T-helper 2 cell treated with Interferon-gamma antibody and Interleukin-4, amounts not matched to agents 5 μg/mL and 100 μg/mL, for 36 hours (primary cell): ENCODE data around the gene KISS1R.
A peak's percentile ranks its signal among the peaks of the same experiment; 100 is the strongest.
"Not testable (repeated sequence)": the region's sequence is repeated elsewhere in the genome, so short reads cannot be mapped to it uniquely, and the experiment has no call there.

ENCODE experiments used
- DNase-seq: peaks from one replicate; pipeline ENCODE4 v3.0.0; 2021; ENCODE audit warnings: low spot score
- H3K27ac Mint-ChIP-seq: one replicate; pipeline ENCODE4 v1.8.0; 2021; ENCODE audit warnings: mild to moderate bottlenecking, mixed read lengths
- H3K27me3 Mint-ChIP-seq: one replicate; pipeline ENCODE4 v1.8.0; 2021; ENCODE audit warnings: low read depth, mixed read lengths
- H3K36me3 Mint-ChIP-seq: one replicate; pipeline ENCODE4 v1.8.0; 2021; ENCODE audit warnings: low read depth, mixed read lengths
- H3K4me1 Mint-ChIP-seq: one replicate; pipeline ENCODE4 v1.8.0; 2021; ENCODE audit warnings: low read depth, mixed read lengths
- H3K4me3 Mint-ChIP-seq: one replicate; pipeline ENCODE4 v1.8.0; 2022; ENCODE audit warnings: mild to moderate bottlenecking, moderate library complexity, mixed read lengths
- H3K9me3 Mint-ChIP-seq: one replicate; pipeline ENCODE4 v1.8.0; 2021; ENCODE audit warnings: mixed read lengths

Gene KISS1R

DNA sequence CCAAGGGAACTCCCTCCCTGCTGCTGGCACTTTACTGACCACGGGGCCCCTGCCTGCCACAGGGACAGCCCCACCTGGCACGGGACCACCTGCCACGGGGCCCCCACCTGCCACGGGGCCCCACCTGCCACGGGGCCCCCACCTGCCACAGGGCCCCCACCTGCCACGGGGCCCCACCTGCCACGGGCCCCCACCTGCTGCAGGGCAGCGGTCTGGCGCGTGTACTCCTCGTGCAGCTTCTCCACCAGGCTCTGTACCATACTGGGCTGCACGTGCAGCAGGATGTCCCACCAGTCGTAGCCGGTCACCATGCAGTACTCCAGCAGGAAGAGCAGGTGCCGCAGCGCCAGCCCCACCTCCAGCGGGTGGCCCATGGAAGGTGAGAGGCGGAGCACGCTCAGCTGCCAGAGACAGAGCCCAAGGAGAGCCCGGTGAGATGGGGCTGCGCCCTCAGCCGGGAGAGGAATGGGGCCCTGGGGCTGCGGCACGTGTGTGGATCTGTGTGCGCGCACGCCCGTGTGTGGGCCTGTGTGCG, 40.3 kb upstream of the KISS1R start:
- Mint-ChIP-seq H3K9me3 (no peaks in the 10 kb centered on the region), H3K4me3 (no peak overlapping the region), H3K27me3 (no peaks in the 10 kb centered on the region), H3K36me3 (peaks cover 12% of the 10 kb centered on the region), H3K27ac (no peak overlapping the region), H3K4me1 (peaks cover 5% of the 10 kb centered on the region)
- no peak for DNase-seq

GRCh38 chr19:877992-878660, 39.0 kb upstream of the KISS1R start:
- peaks cover 12% of the 10 kb centered on the region for H3K36me3 Mint-ChIP-seq
- not testable (repeated sequence) for H3K27me3 Mint-ChIP-seq, H3K4me1 Mint-ChIP-seq, H3K4me3 Mint-ChIP-seq, H3K27ac Mint-ChIP-seq, H3K9me3 Mint-ChIP-seq, DNase-seq

GRCh38 chr19:878751-879561, 38.2 kb upstream of the KISS1R start:
- not testable (repeated sequence) for H3K9me3 Mint-ChIP-seq, H3K4me1 Mint-ChIP-seq, H3K27me3 Mint-ChIP-seq, H3K4me3 Mint-ChIP-seq, DNase-seq
- H3K27ac Mint-ChIP-seq = peak overlapping the region; percentile 31
- H3K36me3 Mint-ChIP-seq = peaks cover 10% of the 10 kb centered on the region

- no peak overlapping the region for H3K27ac Mint-ChIP-seq
- H3K4me3 Mint-ChIP-seq = no peak overlapping the region
- peaks cover 10% of the 10 kb centered on the region for H3K36me3 Mint-ChIP-seq
- H3K4me1 Mint-ChIP-seq = no peaks in the 10 kb centered on the region
- no peak for DNase-seq
- no peaks in the 10 kb centered on the region for H3K27me3 Mint-ChIP-seq
- H3K9me3 Mint-ChIP-seq = no peaks in the 10 kb centered on the region
These were observed 37.3 kb upstream of the KISS1R start for GRCh38 chr19:879711-880438.

GRCh38 chr19:881385-882071, 35.6 kb upstream of the KISS1R start:
- no peaks in the 10 kb centered on the region for H3K27me3 Mint-ChIP-seq
- H3K27ac Mint-ChIP-seq = no peak overlapping the region
- no peaks in the 10 kb centered on the region for H3K9me3 Mint-ChIP-seq
- H3K4me3 Mint-ChIP-seq = no peak overlapping the region
- H3K36me3 Mint-ChIP-seq = peaks cover 10% of the 10 kb centered on the region
- no peaks in the 10 kb centered on the region for H3K4me1 Mint-ChIP-seq
- DNase-seq = no peak

- H3K27ac Mint-ChIP-seq = no peak overlapping the region
These were observed 34.1 kb upstream of the KISS1R start for GRCh38 chr19:882871-883497.

GRCh38 chr19:883661-884211, 33.4 kb upstream of the KISS1R start:
- H3K4me1 Mint-ChIP-seq = peaks cover under 1% of the 10 kb centered on the region
- no peak overlapping the region for H3K27ac Mint-ChIP-seq
- peaks cover 11% of the 10 kb centered on the region for H3K36me3 Mint-ChIP-seq

More at GRCh38 chr19:882871-883497, 34.1 kb upstream of the KISS1R start:
- H3K9me3 Mint-ChIP-seq = no peaks in the 10 kb centered on the region
- H3K27me3 Mint-ChIP-seq = no peaks in the 10 kb centered on the region
- no peak for DNase-seq
- peaks cover 10% of the 10 kb centered on the region for H3K36me3 Mint-ChIP-seq
- H3K4me1 Mint-ChIP-seq = no peaks in the 10 kb centered on the region
- H3K4me3 Mint-ChIP-seq = no peak overlapping the region

DNA sequence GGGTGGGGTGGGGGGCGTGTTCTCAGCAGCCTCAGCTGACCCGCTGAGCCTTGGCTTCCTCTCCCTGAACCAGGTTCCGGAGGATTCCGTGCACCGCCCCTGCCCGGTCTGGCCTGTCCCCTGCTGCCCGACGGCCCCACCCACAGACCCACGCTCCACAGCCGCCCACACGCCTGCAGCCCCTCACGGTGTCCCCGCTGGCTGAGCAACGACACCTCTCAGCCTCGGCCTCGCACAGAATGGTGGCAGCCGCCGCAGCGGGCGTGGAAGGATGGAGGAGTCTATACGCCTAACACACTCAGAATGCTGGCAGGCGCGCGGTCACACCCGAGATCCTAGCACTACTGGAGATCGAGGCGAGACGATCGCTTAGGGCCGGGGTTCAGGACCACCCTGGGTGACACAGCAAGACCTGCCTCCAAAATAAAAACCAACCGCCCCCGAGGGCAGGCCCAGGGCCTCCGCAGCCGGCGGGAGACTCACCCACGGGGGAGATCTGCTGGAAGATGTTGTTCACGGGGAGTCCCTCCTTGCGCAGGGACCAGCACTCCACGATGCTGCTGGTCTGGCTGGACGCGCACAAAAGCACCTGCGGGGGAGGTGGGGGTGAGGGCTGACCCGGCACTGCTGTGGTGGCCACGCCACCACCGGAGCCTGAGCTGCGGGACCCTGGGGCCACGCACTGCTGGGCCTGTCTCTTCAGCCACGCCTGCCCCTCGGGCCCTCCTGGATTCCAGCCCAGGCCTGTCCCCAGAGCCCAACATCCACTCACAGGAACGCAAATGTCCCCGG, 32.5 kb upstream of the KISS1R start:
- Mint-ChIP-seq H3K36me3 (peaks cover 15% of the 10 kb centered on the region), H3K27ac (no peak overlapping the region), H3K4me3 (no peak overlapping the region), H3K9me3 (no peaks in the 10 kb centered on the region), H3K27me3 (no peaks in the 10 kb centered on the region), H3K4me1 (peaks cover 7% of the 10 kb centered on the region)
- no peak for DNase-seq

More at GRCh38 chr19:883661-884211, 33.4 kb upstream of the KISS1R start:
- Mint-ChIP-seq H3K9me3 (no peaks in the 10 kb centered on the region), H3K4me3 (no peak overlapping the region), H3K27me3 (no peaks in the 10 kb centered on the region)
- DNase-seq = no peak

GRCh38 chr19:885536-886224, 31.5 kb upstream of the KISS1R start:
- no peaks in the 10 kb centered on the region for H3K27me3 Mint-ChIP-seq
- no peak overlapping the region for H3K4me3 Mint-ChIP-seq
- H3K4me1 Mint-ChIP-seq = peaks cover 7% of the 10 kb centered on the region
- H3K27ac Mint-ChIP-seq = no peak overlapping the region
- H3K9me3 Mint-ChIP-seq = no peaks in the 10 kb centered on the region
- H3K36me3 Mint-ChIP-seq = peaks cover 16% of the 10 kb centered on the region
- no peak for DNase-seq

- Mint-ChIP-seq H3K27ac (no peak overlapping the region), H3K9me3 (no peaks in the 10 kb centered on the region), H3K27me3 (no peaks in the 10 kb centered on the region), H3K4me1 (peaks cover 7% of the 10 kb centered on the region), H3K4me3 (no peak overlapping the region), H3K36me3 (peaks cover 14% of the 10 kb centered on the region)
- DNase-seq = no peak
These were observed 30.1 kb upstream of the KISS1R start for GRCh38 chr19:887072-887471.

GRCh38 chr19:887599-887998, 29.5 kb upstream of the KISS1R start:
- no peak overlapping the region for H3K27ac Mint-ChIP-seq

More at GRCh38 chr19:887599-887998, 29.5 kb upstream of the KISS1R start:
- Mint-ChIP-seq H3K4me3 (no peak overlapping the region), H3K27me3 (no peaks in the 10 kb centered on the region), H3K4me1 (peaks cover 7% of the 10 kb centered on the region), H3K9me3 (no peaks in the 10 kb centered on the region), H3K36me3 (peaks cover 11% of the 10 kb centered on the region)
- no peak for DNase-seq
